HEK293 (cell line): ENCODE results near the gene SGMS1.

Experiments
- OVOL3 ChIP-seq: fragments of 450-650 bp; formaldehyde crosslinking; IDR thresholded peaks from 2 replicates; pipeline ENCODE4 v1.5.1; 2016; ENCODE audit warnings: missing biosample characterization, missing genetic modification characterization
- ZIC2 ChIP-seq: fragments of 450-650 bp; formaldehyde crosslinking; IDR thresholded peaks from 2 replicates; pipeline ENCODE4 v1.5.1; 2016; ENCODE audit warnings: missing biosample characterization, missing genetic modification characterization
- ZNF501 ChIP-seq: fragments of 450-650 bp; formaldehyde crosslinking; IDR thresholded peaks from 2 replicates; pipeline ENCODE4 v1.5.1; 2016; ENCODE audit warnings: missing biosample characterization, missing genetic modification characterization
- ZNF600 ChIP-seq: fragments of 450-650 bp; formaldehyde crosslinking; IDR thresholded peaks from 2 replicates; pipeline ENCODE4 v1.5.1; 2016; ENCODE audit warnings: missing biosample characterization, missing genetic modification characterization
- ZNF701 ChIP-seq: fragments of 450-650 bp; formaldehyde crosslinking; IDR thresholded peaks from 2 replicates; pipeline ENCODE4 v1.5.1; 2016; ENCODE audit warnings: missing biosample characterization, missing genetic modification characterization
- ZNF776 ChIP-seq: fragments of 450-650 bp; formaldehyde crosslinking; IDR thresholded peaks from 2 replicates; pipeline ENCODE4 v1.5.0; 2017; ENCODE audit warnings: missing biosample characterization, missing genetic modification characterization, borderline replicate concordance

- no peak for TF ChIP-seq ZNF701 (tag by site-specific recombination)
- TF ChIP-seq ZNF501 (tag by site-specific recombination) = no peak
- no peak for TF ChIP-seq ZNF776 (tag by site-specific recombination)
- TF ChIP-seq OVOL3 (tag by site-specific recombination) = no peak
- TF ChIP-seq ZNF600 (tag by site-specific recombination) = no peak
- TF ChIP-seq ZIC2 (tag by site-specific recombination) = no peak
These were observed 223.1 kb downstream of the SGMS1 start for GRCh38 chr10:50400694-50401093.
